Left colon (tissue), 2 donors: ENCODE measurements around the gene BGN. TPM values are rescaled to one million over a fixed set of nuclear protein-coding genes. Genes with fewer than 3 reads are reported as not detected.

ENCODE experiments used
- ATAC-seq: fragments of 200-7000 bp; cut with Tn5 transposase; one replicate; pipeline ENCODE4 v1.9.1; 2020; ENCODE audit warnings: mild to moderate bottlenecking, moderate library complexity
- DNase-seq, 2 donors: peaks; one replicate each; pipeline ENCODE4 v3.0.0-alpha.2; 2020
- intact Hi-C, 2 donors: fragments of 100-400 bp; cut with DNase I in 1 of 2; cut with micrococcal nuclease in 1 of 2; formaldehyde crosslinking; loops; one replicate each; pipeline versions ENCODE4 v1.11.2 to v1.14.0; 2022; cut with DNase I, micrococcal nuclease
- total RNA-seq, 2 donors: library from RNA; stranded (reverse); fragmentation: NEBNext Ultra II Directional; extraction: Animal tissue kit (Norgen Biotek cat#: 25700); gene quantifications; one replicate each; pipeline ENCODE4 v1.2.1, GENCODE V29; 2021
- donor health status: DM: no; HTN: no; CAD: no.
- donor health status: DM: yes; HTN: yes; CAD: no.

BGN gene
- total RNA-seq, 2 donors from 2014 or later: 7.8 to 9.9 TPM

GRCh38 chrX:153544727-153545126 is 49.9 kb downstream of the BGN start:
- intact Hi-C loops: no loop called here
- DNase-seq (no peak), ATAC-seq (no peak)

DNA sequence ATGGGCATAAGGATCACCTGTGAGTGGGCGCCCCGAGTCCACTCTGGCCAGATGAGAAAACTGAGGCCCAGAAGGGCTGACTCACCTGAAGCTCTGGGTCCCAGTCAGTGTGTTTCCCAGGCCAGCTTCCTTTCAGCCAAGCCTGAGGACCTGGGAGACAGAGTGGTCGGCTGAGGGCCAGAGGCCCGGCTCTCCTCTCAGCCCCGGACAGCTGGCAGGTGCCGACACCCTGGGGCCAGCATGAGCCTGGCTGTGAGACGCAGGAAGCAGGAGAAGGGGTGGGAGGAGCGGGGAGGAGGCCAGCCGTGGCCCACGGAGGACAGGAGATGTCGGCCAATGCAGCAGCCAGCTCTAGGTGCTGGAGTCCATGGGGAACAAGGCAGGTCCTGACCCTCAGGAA is 51.6 kb downstream of the BGN start:
- DNase-seq (no peak), ATAC-seq (no peak)
- intact Hi-C loops: no loop called here

DNA sequence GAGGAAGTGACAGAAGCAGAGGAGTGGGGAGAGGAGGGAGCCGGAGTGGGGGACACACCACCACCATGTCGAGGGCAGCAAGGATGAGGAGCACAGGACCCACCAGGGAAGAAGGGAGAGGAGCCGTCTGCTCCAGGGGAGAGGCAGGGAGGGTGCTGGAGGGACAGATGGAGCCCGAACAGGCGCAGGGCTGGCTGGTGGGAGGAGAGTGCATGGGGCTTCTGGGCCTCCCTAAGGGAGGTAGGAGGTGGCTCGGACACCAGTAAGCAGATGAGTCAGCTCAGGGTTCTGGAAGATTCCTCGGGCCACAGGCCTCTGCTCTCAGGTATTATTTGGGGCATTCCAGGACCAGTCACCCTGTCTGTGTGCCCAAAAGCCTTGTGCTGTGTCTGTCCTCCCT is 52.4 kb downstream of the BGN start:
- ATAC-seq: no peak
- no peak for DNase-seq
- intact Hi-C loops: no loop called here

DNA sequence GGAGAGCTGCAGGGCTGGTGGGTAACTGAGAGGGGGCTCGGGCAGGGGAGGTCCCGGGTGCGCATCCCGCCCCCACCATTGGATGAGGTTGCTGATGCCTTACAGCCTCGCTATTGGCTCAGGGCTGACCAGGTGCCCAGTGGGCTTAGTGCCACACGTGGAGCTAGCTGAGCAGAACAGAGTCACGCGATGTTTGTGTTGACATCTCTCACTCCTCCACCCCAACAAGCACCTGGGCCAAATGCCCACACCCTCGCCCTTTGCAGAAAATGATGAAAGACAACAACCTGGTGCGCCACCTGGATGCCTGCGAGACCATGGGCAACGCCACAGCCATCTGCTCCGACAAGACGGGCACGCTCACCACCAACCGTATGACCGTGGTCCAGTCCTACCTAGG is 54.5 kb downstream of the BGN start:
- DNase-seq (no peak), ATAC-seq (no peak)
- intact Hi-C loops: no loop called here

DNA sequence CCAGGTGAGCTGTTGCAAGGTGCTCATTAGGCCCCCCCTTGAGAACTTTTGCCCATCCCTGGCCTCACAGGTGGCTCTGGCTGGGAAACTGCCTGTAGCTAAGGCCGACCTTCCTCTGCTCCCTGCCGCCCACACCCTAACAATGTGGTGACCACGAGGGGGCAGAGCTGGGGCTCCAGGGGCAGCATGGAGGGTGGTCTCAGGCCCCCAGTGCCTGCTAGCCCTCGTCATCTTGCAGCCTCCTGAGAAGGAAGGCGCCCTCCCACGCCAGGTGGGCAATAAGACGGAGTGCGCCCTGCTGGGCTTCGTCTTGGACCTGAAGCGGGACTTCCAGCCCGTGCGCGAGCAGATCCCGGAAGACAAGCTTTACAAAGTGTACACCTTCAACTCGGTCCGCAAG is 55.0 kb downstream of the BGN start:
- no peak for ATAC-seq
- intact Hi-C loops: loop anchor here in 1 of 2 donors (10.0 kb wide), 1 partner anchor 115 kb away; no protein-coding TSS in a partner anchor
- no peak for DNase-seq

GRCh38 chrX:153551135-153551534 is 56.4 kb downstream of the BGN start:
- DNase-seq (no peak), ATAC-seq (no peak)
- intact Hi-C loops: loop anchor here in 1 of 2 donors (10.0 kb wide), 1 partner anchor 114 kb away; no protein-coding TSS in a partner anchor

DNA sequence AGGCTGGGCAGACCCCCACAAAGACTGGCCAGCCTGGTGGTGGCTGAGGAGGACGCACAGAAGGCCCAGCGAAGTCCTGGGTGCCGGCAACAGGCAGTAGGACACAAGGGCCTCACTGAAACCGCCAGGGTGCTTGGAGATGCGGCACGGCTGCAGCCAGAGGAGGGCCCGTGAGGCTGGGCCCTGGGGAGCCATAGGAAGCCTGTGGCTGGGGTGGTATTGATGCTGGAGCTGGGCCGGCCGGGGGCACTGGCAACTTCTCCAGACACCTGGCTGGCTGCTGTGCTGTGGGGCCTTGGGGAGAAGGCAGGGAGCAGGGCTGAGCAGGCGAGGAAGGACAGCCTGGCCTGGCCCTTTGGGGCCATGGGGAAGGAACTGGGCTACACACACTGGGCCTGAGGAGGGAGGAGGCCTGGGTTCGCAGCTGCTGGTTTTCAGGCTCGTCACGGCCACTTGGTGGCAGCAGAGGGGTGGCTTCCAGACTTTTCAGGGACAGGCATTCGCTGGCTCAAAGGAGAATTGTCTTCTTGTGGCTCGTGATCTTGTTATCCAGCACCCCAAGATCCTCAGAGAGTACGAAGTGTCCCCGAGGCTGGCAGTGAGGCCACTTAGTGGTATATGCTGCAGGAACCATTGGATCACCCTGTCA is 59.9 kb downstream of the BGN start:
- DNase-seq: peak; percentile 43 to 76
- ATAC-seq: peak; percentile 84
- intact Hi-C loops: loop anchor here in 1 of 2 donors (10.0 kb wide), 1 partner anchor 110 kb away; no protein-coding TSS in a partner anchor

GRCh38 chrX:153556767-153557166 is 62.0 kb downstream of the BGN start:
- ATAC-seq (no peak), DNase-seq (no peak)
- intact Hi-C loops: loop anchor here in 1 of 2 donors (10.0 kb wide), 1 partner anchor 108 kb away; no protein-coding TSS in a partner anchor

DNA sequence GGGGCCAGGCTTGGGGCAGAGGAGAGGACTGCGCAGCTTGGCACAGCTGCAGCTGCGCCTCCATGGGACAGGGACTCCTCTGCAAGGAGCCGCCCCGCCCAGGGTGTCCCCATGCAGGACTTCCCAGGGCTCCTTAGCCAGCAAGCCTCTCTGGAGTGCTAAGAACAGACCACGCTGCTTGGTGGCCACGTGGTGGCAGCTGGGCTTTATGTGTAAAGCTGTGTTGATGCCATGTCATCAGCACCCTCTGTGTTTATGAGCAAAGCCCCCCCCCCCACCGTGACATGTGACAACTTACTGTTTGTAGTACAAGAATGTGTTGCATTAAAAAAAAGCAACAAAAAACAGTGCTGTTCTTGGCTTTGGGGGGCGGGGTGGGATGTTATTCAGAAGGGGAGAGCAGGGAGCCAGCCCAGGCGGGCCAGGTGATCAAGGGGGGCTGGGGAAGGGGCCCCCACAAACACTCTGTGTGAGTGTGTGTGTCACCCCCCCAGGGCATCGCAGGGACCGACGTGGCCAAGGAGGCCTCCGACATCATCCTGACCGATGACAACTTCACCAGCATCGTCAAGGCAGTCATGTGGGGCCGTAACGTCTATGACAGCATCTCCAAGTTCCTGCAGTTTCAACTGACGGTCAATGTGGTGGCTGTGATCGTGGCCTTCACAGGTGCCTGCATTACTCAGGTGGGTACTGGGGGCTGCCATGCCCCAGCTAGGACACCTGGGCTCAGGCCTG is 63.0 kb downstream of the BGN start:
- intact Hi-C loops: loop anchor here in 1 of 2 donors (10.0 kb wide), 1 partner anchor 107 kb away; no protein-coding TSS in a partner anchor
- DNase-seq: no peak
- ATAC-seq: no peak

Other genes starting within 250 kb of the BGN start
- gene PNMA6F, start 173.2 kb upstream of the BGN start, total RNA-seq: not detected
- 1 to 10 TPM; 5.2 to 6.2 TPM for gene ZNF275, start 160.8 kb upstream of the BGN start, total RNA-seq
- not detected for gene PNMA6E, start 93.6 kb upstream of the BGN start, total RNA-seq
- gene ZFP92, start 83.5 kb upstream of the BGN start, total RNA-seq: under 1 TPM; 0.18 to 0.50 TPM
- gene TREX2, start 48.9 kb upstream of the BGN start, total RNA-seq: under 1 TPM; 0.42 to 0.73 TPM
- 10 to 100 TPM; 13.0 to 19.0 TPM for gene HAUS7, start 24.4 kb upstream of the BGN start, total RNA-seq
- under 1 TPM; 0.08 to 0.21 TPM for gene ATP2B3, start 22.7 kb downstream of the BGN start, total RNA-seq
- gene CCNQ, start 104.2 kb downstream of the BGN start, total RNA-seq: 10 to 100 TPM; 20.4 to 21.8 TPM
- gene DUSP9, start 152.2 kb downstream of the BGN start, total RNA-seq: not detected
- 10 to 100 TPM in 1 of 2 donors, 1 to 10 TPM in 1; 1.1 to 14.2 TPM for gene PNCK, start 178.8 kb downstream of the BGN start, total RNA-seq
- gene SLC6A8, start 192.9 kb downstream of the BGN start, total RNA-seq: 100 to 1,000 TPM; 170 to 270 TPM
- gene BCAP31, start 229.4 kb downstream of the BGN start, total RNA-seq: 100 to 1,000 TPM; 200 to 203 TPM
- gene ABCD1, start 229.9 kb downstream of the BGN start, total RNA-seq: 10 to 100 TPM; 15.1 to 15.9 TPM